K562 (cell line): Measurements from ENCODE around the gene TLNRD1. TPM values are rescaled to one million over a fixed set of nuclear protein-coding genes. Genes with fewer than 3 reads are reported as not detected.

ENCODE experiments used
- ATAC-seq: fragments of 200-7000 bp; cut with Tn5 transposase; 3 replicates; pipeline ENCODE4 v1.9.1; 2020; ENCODE audit warnings: moderate library complexity
- BruUV-seq: library from RNA; stranded (reverse); fragments of 400-500 nt; replicated peaks from 2 replicates; lab custom pipeline; 2021; lab: Mats Ljungman, UMichigan
- CTCF ChIA-PET: fragments of 300-600 bp; formaldehyde crosslinking; extraction: SDS; loops from one replicate; lab custom pipeline; 2021; ENCODE audit warnings: low intra/inter-chr PET ratio; lab: Yijun Ruan, JAX
- POLR2A ChIA-PET: fragments of 300-600, 350-650 bp; sonication (Branson Sonifier 250); formaldehyde crosslinking; extraction: SDS; loops from one replicate; lab custom pipeline; 2021; ENCODE audit warnings: antibody characterized with exemption, inconsistent platforms; lab: Yijun Ruan, JAX
- DNase-seq, 4 experiments: peaks; one replicate each; pipeline versions ENCODE4 v3.0.0 to v3.0.0-alpha.2; 2011 to 2018; ENCODE audit warnings: low spot score in 3 of 4, mixed read lengths in 3 of 4; ENCODE audit errors: extremely low read depth in 1 of 4
- FAIRE-seq: peaks from 2 replicates; lab custom pipeline; 2011; peaks lifted over from hg19 to GRCh38; lab: Jason Lieb, UNC
- H2AFZ ChIP-seq: 2 replicates; pipeline ENCODE4 v1.6.0; 2011; ENCODE audit warnings: low read depth, low read length, control low read depth, inconsistent platforms
- H3K27ac ChIP-seq: fragments of 200-600 bp; 3 replicates; pipeline ENCODE4 v1.8.0; 2011; ENCODE audit warnings: low read depth, mild to moderate bottlenecking, control low read depth, inconsistent platforms, low read length, moderate library complexity, mixed read lengths; ENCODE audit errors: extremely low read depth
- H3K27me3 ChIP-seq, 2 experiments: fragments of 300-600 bp in 1 of 2; 2 replicates in 1 of 2; 3 replicates in 1 of 2; pipeline versions ENCODE4 v1.6.0 to v1.8.0; 2011; ENCODE audit warnings: inconsistent platforms in 2 of 2, low read length in 2 of 2, mild to moderate bottlenecking in 1 of 2, mixed read lengths in 1 of 2, moderate library complexity in 1 of 2; ENCODE audit not compliant: control insufficient read depth in 2 of 2, insufficient read depth in 2 of 2
- H3K36me3 ChIP-seq: fragments of 300-600 bp; 3 replicates; pipeline ENCODE4 v1.8.0; 2011; ENCODE audit warnings: mild to moderate bottlenecking, low read length, inconsistent platforms; ENCODE audit not compliant: control insufficient read depth, insufficient read depth
- H3K4me1 ChIP-seq, 2 experiments: fragments of 200-600 bp in 1 of 2; replicated peaks in 1 of 2; 2 replicates in 1 of 2; 3 replicates in 1 of 2; pipeline versions ENCODE4 v1.5.1 to v1.8.0; 2011; ENCODE audit warnings: inconsistent platforms in 2 of 2, low read length in 2 of 2, mild to moderate bottlenecking in 1 of 2, mixed read lengths in 1 of 2, moderate library complexity in 1 of 2; ENCODE audit not compliant: control insufficient read depth in 2 of 2, insufficient read depth in 2 of 2
- H3K4me2 ChIP-seq: 2 replicates; pipeline ENCODE4 v1.6.1; 2011; ENCODE audit warnings: low read length, control low read depth, inconsistent platforms, mixed read lengths; ENCODE audit not compliant: insufficient read depth
- H3K4me3 ChIP-seq: fragments of 200-600 bp; sonication (generic), shearing (Covaris generic); 2 replicates; pipeline ENCODE4 v1.5.1; 2016; ENCODE audit warnings: control low read depth, inconsistent platforms
- H3K79me2 ChIP-seq: fragments of 200-600 bp; 3 replicates; pipeline ENCODE4 v1.8.0; 2011; ENCODE audit warnings: low read length, inconsistent platforms; ENCODE audit not compliant: control insufficient read depth, insufficient read depth
- H3K9ac ChIP-seq, 2 experiments: 2 replicates each; pipeline versions ENCODE4 v1.6.0 to v1.6.1; 2011; ENCODE audit warnings: low read depth in 2 of 2, low read length in 2 of 2, control low read depth in 1 of 2, inconsistent platforms in 1 of 2, mild to moderate bottlenecking in 1 of 2, mixed read lengths in 1 of 2; ENCODE audit not compliant: insufficient read depth in 1 of 2
- H3K9me1 ChIP-seq: one replicate; pipeline ENCODE4 v1.6.0; 2011; ENCODE audit warnings: inconsistent platforms, mild to moderate bottlenecking, low read length, moderate library complexity; ENCODE audit not compliant: control insufficient read depth, insufficient read depth
- H3K9me3 ChIP-seq: replicated peaks from 2 replicates; pipeline ENCODE4 v1.5.1; 2011; ENCODE audit warnings: low read depth, low read length, inconsistent platforms; ENCODE audit not compliant: control insufficient read depth, insufficient read depth
- H4K20me1 ChIP-seq: replicated peaks from 2 replicates; pipeline ENCODE4 v1.6.1; 2011; ENCODE audit warnings: low read length, inconsistent platforms, mixed read lengths; ENCODE audit not compliant: control insufficient read depth, insufficient read depth
- ADNP ChIP-seq: fragments of 200-800 bp; sonication (Bioruptor generic); IDR thresholded peaks from 2 replicates; pipeline ENCODE4 v1.6.1; 2016; ENCODE audit warnings: missing genetic modification characterization, missing compliant biosample characterization
- ARNT ChIP-seq, 2 experiments: fragments of 450-650 bp; IDR thresholded peaks; 2 replicates each; pipeline ENCODE4 v1.6.1; 2016; ENCODE audit warnings: mild to moderate bottlenecking in 1 of 2
- CHCHD3 ChIP-seq: fragments of 250-450 bp; sonication (Bioruptor Pico); IDR thresholded peaks from 2 replicates; pipeline ENCODE4 v2.1.2; 2022; ENCODE audit warnings: mild to moderate bottlenecking
- DIDO1 ChIP-seq: fragments of 450-650 bp; IDR thresholded peaks from 2 replicates; pipeline ENCODE4 v1.6.1; 2016; ENCODE audit warnings: low read depth, missing biosample characterization, missing genetic modification characterization
- GTF2A2 ChIP-seq: IDR thresholded peaks from 2 replicates; pipeline ENCODE4 v1.6.1; 2016; ENCODE audit warnings: mild to moderate bottlenecking, missing genetic modification characterization, missing compliant biosample characterization
- NFRKB ChIP-seq: fragments of 450-650 bp; IDR thresholded peaks from 2 replicates; pipeline ENCODE4 v1.6.1; 2016; ENCODE audit warnings: low read depth
- PBX2 ChIP-seq, 2 experiments: IDR thresholded peaks in 1 of 2; conservative IDR thresholded peaks in 1 of 2; 2 replicates each; pipeline ENCODE4 v1.6.1; 2016; ENCODE audit warnings: low read depth in 2 of 2, mild to moderate bottlenecking in 1 of 2, missing compliant biosample characterization in 1 of 2, missing genetic modification characterization in 1 of 2, moderate library complexity in 1 of 2
- POLR2AphosphoS2 ChIP-seq: IDR thresholded peaks from 2 replicates; pipeline ENCODE4 v1.6.1; 2012; ENCODE audit warnings: low read length, improper control_type of control experiment
- PPARD ChIP-seq: fragments of 250-450 bp; sonication (Bioruptor Pico); IDR thresholded peaks from 2 replicates; pipeline ENCODE4 v1.8.0; 2022; ENCODE audit warnings: inconsistent platforms, mild to moderate bottlenecking, moderate library complexity
- RAD51 ChIP-seq: fragments of 450-650 bp; IDR thresholded peaks from 2 replicates; pipeline ENCODE4 v1.7.1; 2016; ENCODE audit warnings: low read depth, mild to moderate bottlenecking, borderline replicate concordance
- SAFB ChIP-seq: fragments of 200-400 bp; formaldehyde crosslinking; IDR thresholded peaks from 2 replicates; pipeline ENCODE4 v1.6.1; 2017; ENCODE audit warnings: low read depth, low read length, borderline replicate concordance
- SMARCA5 ChIP-seq: fragments of 450-650 bp; IDR thresholded peaks from 2 replicates; pipeline ENCODE4 v1.6.1; 2016
- ZBTB7A ChIP-seq: IDR thresholded peaks from 2 replicates; pipeline ENCODE4 v1.6.1; 2011; ENCODE audit warnings: low read depth, mild to moderate bottlenecking, low read length, moderate library complexity, borderline replicate concordance; ENCODE audit not compliant: control insufficient read depth
- ZBTB8A ChIP-seq: fragments of 450-650 bp; IDR thresholded peaks from 2 replicates; pipeline ENCODE4 v1.6.1; 2018; ENCODE audit warnings: mild to moderate bottlenecking, moderate library complexity; ENCODE audit not compliant: partially characterized antibody
- ZFP30 ChIP-seq: fragments of 250-450 bp; sonication (Bioruptor Pico); IDR thresholded peaks from 2 replicates; pipeline ENCODE4 v1.8.0; 2022; ENCODE audit warnings: moderate library complexity, mild to moderate bottlenecking, inconsistent platforms, borderline replicate concordance
- ZNF197 ChIP-seq: fragments of 200-800 bp; sonication (Bioruptor generic); IDR thresholded peaks from 2 replicates; pipeline ENCODE4 v1.6.1; 2016; ENCODE audit warnings: low read depth, missing genetic modification characterization, missing compliant biosample characterization
- ZNF3 ChIP-seq: fragments of 250-450 bp; sonication (Bioruptor Pico); IDR thresholded peaks from 2 replicates; pipeline ENCODE4 v1.5.0; 2021; ENCODE audit warnings: mild to moderate bottlenecking, moderate library complexity
- WGBS: fragments of 100-300 bp; shearing (Covaris generic); methylation state at CpG from one replicate; pipeline ENCODE4 v1.1.6; 2016; ENCODE audit warnings: low coverage, mixed read lengths; ENCODE audit not compliant: insufficient coverage; ENCODE audit errors: missing lambda C conversion rate; 5-methylcytosine and 5-hydroxymethylcytosine counted together
- in situ Hi-C: fragments of 300-500 bp; cut with MboI; formaldehyde crosslinking; loops from 4 replicates; pipeline ENCODE4 v1.15.0; 2018; ENCODE audit warnings: inconsistent platforms, mixed read lengths
- intact Hi-C: fragments of 100-400 bp; cut with micrococcal nuclease; formaldehyde crosslinking; loops from 2 replicates; pipeline ENCODE4 v1.14.2; 2022
- polyA plus RNA-seq, 8 experiments: library from polyadenylated mRNA; depleted of rRNA in 4 of 8; stranded (reverse) in 5 of 8; unstranded in 3 of 8; fragments of >200 nt; fragmentation: Nextera tagmentation in 2 of 8; fragmentation: Illumina TruSeq in 1 of 8; extraction: Ambion mirVana in 2 of 8; extraction: Trizol in 1 of 8; gene quantifications; 2 replicates each; pipeline versions ENCODE4 v1.2.1 to v1.2.3, GENCODE V29; 2011 to 2014; ENCODE audit warnings: inconsistent platforms in 1 of 8, missing spikeins in 1 of 8
- total RNA-seq, 7 experiments: library from RNA; depleted of rRNA in 6 of 7; stranded (reverse); fragments of >200 nt in 6 of 7; fragmentation: Illumina TruSeq in 2 of 7; extraction: Trizol in 2 of 7; gene quantifications; 2 replicates each; pipeline versions ENCODE4 v1.2.1 to v1.2.3, GENCODE V29; 2011 to 2021; ENCODE audit warnings: low replicate concordance in 1 of 7

The TLNRD1 gene
- total and polyA plus RNA-seq, 9 of the 15 experiments (the other 6 are each of a cell fraction or from before 2014, with no cell fraction given), result 1.1 to 33.1 (median 5.7) TPM

- no peak for ATAC-seq
- ChIA-PET POLR2A (interaction anchor here (0.6 to 1.7 kb wide), 3 partner anchors 9 to 166 kb away, joined by 3 to 4 read pairs (median 3); no protein-coding TSS in a partner anchor), CTCF (interaction anchor here (1.0 kb wide), 1 partner anchor 268 kb away, joined by 3 read pairs; no protein-coding TSS in a partner anchor)
- Histone ChIP-seq H3K27me3 (no peaks in the 10 kb centered on the region), H3K79me2 (peaks cover 32% of the 10 kb centered on the region), H4K20me1 (no peaks in the 10 kb centered on the region), H3K9me1 (no peaks in the 10 kb centered on the region), H2AFZ (no peak overlapping the region), H3K4me2 (no peak overlapping the region), H3K4me3 (no peak overlapping the region), H3K36me3 (peaks cover 2% of the 10 kb centered on the region; the same call in 1 of the 3 replicates), H3K4me1 (peaks cover 12 to 26% of the 10 kb centered on the region in 2 experiments; a peak in 4 of 5 replicates), H3K9me3 (no peaks in the 10 kb centered on the region), H3K27ac (no peak overlapping the region), H3K9ac (no peak overlapping the region)
- in situ Hi-C loops (loop anchor here (5.0 kb wide), 1 partner anchor 105 kb away; no protein-coding TSS in a partner anchor), intact Hi-C loops (loop anchor here (2.0 to 5.0 kb wide), 2 partner anchors 109 to 155 kb away; no protein-coding TSS in a partner anchor)
- TF ChIP-seq ADNP (tag) (no peak), ZBTB8A (no peak), NFRKB (no peak), ZBTB7A (no peak), POLR2AphosphoS2 (no peak), PBX2 (CRISPR knock-in tag; IDR thresholded peaks at IDR 0.05; ENCODE audit: low read depth) (no peak), PBX2 (tag; conservative IDR thresholded peaks at IDR 0.05; ENCODE audit: low read depth) (no peak), ZNF197 (CRISPR knock-in tag) (no peak), RAD51 (no peak), ZNF3 (CRISPR knock-in tag) (no peak), SAFB (no peak), SMARCA5 (no peak), ZFP30 (CRISPR knock-in tag) (no peak), PPARD (CRISPR knock-in tag) (no peak), CHCHD3 (CRISPR knock-in tag) (no peak), GTF2A2 (tag) (no peak), DIDO1 (tag) (no peak), ARNT (IDR thresholded peaks at IDR 0.05) (no peak)
- no peak for DNase-seq
- WGBS, result 67% methylated on average over 1 of the region's 1 CpG
- no peak for FAIRE-seq
- BruUV-seq, result no TSS peak
Observed at GRCh38 chr15:80997692-80998091, 3.0 kb upstream of the TLNRD1 start.
